Iris pigment epithelial cell (primary cell): ENCODE data around the gene KRT71.
A peak's percentile ranks its signal among the peaks of the same experiment; 100 is the strongest.

Experiments
- DNase-seq: peaks from one replicate; pipeline ENCODE4 v3.0.0-alpha.2; 2011; ENCODE audit warnings: low read depth

KRT71 gene

DNA sequence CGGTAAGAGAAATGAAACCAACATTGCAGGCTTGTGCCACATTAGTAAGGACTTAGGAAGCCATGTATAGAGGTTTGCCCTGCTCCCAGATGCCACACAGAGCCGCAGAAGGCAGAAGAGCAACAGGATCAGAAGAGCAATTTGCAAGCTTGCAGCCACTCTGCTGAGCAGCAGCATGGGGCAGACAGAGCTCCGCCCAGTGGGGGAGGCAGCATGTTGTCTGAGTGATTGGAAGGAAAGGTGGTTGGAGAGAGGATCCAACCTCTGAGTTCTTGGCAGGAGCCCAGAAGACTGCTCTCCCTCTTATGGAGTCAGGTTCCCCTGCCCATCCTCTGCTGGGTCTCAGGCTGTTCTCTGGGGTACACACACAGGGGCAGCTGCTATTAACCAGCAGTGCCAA is 57.6 kb downstream of the KRT71 start:
- peak; percentile 8 for DNase-seq

DNA sequence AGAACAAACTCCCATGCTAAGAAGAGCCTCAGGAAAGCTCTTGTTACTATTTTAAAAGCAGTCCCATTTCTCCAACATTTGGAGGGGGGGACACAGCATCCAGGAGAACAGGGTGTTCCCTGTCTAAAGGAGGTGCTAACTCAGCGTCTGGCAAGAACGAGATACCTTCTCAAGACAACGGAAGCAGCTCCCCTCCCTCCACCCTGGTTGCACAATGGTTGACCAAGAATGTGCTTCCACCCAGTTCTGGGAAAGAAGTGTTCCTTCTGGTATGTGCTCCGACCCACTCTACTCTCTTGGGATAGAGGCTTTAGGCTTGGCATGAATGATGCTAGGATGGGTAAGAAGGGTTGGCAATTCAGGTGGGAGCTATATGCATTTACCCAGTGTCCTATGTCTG is 58.4 kb downstream of the KRT71 start:
- DNase-seq = peak; percentile 14

DNA sequence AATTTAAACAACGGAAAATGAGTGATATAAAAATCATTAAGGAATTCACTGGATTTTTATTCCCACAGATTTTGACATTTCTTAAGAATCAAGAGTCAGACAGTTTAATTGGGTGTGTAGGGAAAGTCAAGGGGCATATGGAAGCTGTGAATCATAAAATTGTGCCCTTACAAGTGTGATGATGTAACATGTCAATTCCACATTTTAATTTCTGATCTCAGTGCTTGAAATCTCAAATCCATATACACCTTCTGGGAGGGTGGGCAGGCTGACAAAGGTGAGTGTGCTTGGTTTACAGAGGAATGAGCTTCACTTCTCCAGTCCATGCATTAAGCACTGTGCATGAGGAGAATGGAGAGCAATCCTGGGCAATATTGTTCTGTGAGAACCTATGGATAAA is 58.8 kb downstream of the KRT71 start:
- no peak for DNase-seq
